ENCODE data around the gene HM13. TPM values are rescaled to one million over a fixed set of nuclear protein-coding genes. Genes with fewer than 3 reads are reported as not detected.

The HM13 gene
- total and polyA plus RNA-seq, 9 of the 15 experiments (the other 6 are each of a cell fraction or from before 2014, with no cell fraction given): 7.7 to 136 (median 74.5) TPM

- TF ChIP-seq FOXO4 (CRISPR knock-in tag; IDR thresholded peaks at IDR 0.05) (no peak), HBP1 (CRISPR knock-in tag; IDR thresholded peaks at IDR 0.05) (no peak), ARID3A (IDR thresholded peaks at IDR 0.05; ENCODE audit: borderline replicate concordance, low read depth, low read length) (no peak)
- TF ChIP-seq, protein P1, sequence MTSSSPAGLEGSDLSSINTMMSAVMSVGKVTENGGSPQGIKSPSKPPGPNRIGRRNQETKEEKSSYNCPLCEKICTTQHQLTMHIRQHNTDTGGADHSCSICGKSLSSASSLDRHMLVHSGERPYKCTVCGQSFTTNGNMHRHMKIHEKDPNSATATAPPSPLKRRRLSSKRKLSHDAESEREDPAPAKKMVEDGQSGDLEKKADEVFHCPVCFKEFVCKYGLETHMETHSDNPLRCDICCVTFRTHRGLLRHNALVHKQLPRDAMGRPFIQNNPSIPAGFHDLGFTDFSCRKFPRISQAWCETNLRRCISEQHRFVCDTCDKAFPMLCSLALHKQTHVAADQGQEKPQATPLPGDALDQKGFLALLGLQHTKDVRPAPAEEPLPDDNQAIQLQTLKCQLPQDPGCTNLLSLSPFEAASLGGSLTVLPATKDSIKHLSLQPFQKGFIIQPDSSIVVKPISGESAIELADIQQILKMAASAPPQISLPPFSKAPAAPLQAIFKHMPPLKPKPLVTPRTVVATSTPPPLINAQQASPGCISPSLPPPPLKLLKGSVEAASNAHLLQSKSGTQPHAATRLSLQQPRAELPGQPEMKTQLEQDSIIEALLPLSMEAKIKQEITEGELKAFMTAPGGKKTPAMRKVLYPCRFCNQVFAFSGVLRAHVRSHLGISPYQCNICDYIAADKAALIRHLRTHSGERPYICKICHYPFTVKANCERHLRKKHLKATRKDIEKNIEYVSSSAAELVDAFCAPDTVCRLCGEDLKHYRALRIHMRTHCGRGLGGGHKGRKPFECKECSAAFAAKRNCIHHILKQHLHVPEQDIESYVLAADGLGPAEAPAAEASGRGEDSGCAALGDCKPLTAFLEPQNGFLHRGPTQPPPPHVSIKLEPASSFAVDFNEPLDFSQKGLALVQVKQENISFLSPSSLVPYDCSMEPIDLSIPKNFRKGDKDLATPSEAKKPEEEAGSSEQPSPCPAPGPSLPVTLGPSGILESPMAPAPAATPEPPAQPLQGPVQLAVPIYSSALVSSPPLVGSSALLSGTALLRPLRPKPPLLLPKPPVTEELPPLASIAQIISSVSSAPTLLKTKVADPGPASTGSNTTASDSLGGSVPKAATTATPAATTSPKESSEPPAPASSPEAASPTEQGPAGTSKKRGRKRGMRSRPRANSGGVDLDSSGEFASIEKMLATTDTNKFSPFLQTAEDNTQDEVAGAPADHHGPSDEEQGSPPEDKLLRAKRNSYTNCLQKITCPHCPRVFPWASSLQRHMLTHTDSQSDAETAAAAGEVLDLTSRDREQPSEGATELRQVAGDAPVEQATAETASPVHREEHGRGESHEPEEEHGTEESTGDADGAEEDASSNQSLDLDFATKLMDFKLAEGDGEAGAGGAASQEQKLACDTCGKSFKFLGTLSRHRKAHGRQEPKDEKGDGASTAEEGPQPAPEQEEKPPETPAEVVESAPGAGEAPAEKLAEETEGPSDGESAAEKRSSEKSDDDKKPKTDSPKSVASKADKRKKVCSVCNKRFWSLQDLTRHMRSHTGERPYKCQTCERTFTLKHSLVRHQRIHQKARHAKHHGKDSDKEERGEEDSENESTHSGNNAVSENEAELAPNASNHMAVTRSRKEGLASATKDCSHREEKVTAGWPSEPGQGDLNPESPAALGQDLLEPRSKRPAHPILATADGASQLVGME (CRISPR knock-in tag; IDR thresholded peaks at IDR 0.05): no peak
Observed at GRCh38 chr20:31527266-31527665, 13.0 kb downstream of the HM13 start (continued).
